Mammary epithelial cell (primary cell): ENCODE measurements around the gene GAB4.

Experiments
- CTCF ChIP-seq, 2 donors: IDR thresholded peaks in 1 of 2; conservative IDR thresholded peaks in 1 of 2; 2 replicates each; pipeline ENCODE4 v1.5.1; 2011 to 2012; ENCODE audit warnings: inconsistent platforms in 2 of 2, low read length in 2 of 2, mild to moderate bottlenecking in 2 of 2, control low read depth in 1 of 2, low read depth in 1 of 2; ENCODE audit not compliant: insufficient read depth in 1 of 2; ENCODE audit errors: extremely low read depth in 1 of 2
- EZH2 ChIP-seq: IDR thresholded peaks from 2 replicates; pipeline ENCODE4 v1.6.1; 2012; ENCODE audit warnings: low read length, inconsistent platforms, borderline replicate concordance

- TF ChIP-seq CTCF (conservative IDR thresholded peaks at IDR 0.05 in 1 of 2, IDR thresholded peaks at IDR 0.05 in 1 of 2; ENCODE audit: extremely low read depth in 1 of 2, insufficient read depth in 1 of 2, low read depth in 1 of 2, low read length in 2 of 2) (no peak), EZH2 (no peak)
These were observed 4.2 kb upstream of the GAB4 start for GRCh38 chr22:17012267-17012666.
